Activated CD8-positive, alpha-beta memory T cell treated with anti-CD3 and anti-CD28 coated beads, Interleukin-2, amount 50 U/mL, for 24 hours (primary cell): ENCODE results near the gene F13A1.

Source experiments
- DNase-seq: peaks from one replicate; pipeline ENCODE4 v3.0.0-alpha.2; 2020; ENCODE audit errors: extremely low read depth

The F13A1 gene

DNA sequence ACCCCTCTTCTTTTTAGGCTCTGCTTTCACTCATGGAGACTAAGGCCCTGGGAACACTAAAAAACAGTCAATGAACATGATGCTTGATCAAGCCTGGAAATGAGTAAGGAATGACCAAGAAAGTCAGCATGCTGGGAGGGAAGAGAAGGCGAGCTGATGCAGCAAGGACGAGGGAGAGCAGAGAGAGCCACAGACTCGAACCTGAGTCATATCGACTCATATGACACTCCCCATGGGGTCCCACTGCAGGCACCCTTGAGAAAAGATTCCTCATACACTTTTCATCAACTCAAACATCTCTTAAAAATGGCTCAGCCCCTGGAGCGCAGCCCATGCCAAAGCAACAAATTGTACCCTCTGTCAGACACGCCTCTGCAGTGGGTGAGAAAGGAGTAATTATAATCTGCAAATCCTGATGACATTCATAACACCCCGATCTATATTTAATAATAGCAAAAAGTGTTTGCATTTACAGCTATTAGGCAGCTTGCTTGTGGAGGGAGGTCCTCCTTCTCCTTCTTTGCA is 127.2 kb downstream of the F13A1 start:
- DNase-seq, result no peak

DNA sequence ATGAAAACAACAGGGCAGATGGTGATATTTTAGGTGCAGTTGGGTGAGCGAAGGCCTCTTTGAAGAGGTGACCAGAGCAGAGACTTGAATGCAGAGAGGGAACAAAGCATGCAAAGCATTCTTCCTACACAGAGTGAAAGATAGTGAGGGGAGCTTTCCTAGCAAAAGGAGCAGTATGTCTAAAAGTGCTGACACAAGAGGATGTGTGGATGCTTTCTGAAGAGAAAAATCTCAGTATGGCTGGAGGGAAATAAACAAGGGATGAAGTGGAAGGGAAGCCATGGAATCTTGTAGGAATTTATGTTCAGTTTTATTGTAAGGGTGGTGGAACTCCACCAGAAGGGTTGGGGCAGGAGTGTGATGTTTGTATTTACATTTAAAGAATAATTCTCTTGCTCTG is 128.6 kb downstream of the F13A1 start:
- DNase-seq, result no peak

DNA sequence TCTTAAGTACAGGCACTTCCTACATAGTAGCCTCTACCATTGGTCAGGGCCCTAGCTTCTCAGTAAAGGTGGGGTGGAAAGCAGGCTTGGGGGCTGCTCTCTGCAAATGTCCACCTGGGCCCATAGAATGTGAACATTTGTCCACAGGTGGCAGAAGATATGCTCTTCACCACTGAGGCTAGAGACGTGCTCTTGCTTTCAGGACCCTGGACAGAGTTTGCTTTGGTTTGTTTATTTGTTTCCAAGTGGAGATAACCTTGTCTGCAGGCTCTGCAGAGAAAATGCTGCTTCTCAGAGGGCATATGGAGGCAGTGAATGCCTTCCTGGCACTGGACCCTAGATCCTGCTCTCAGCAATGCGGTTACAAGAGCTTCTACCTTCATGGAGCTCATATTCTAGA is 129.0 kb downstream of the F13A1 start:
- no peak for DNase-seq

DNA sequence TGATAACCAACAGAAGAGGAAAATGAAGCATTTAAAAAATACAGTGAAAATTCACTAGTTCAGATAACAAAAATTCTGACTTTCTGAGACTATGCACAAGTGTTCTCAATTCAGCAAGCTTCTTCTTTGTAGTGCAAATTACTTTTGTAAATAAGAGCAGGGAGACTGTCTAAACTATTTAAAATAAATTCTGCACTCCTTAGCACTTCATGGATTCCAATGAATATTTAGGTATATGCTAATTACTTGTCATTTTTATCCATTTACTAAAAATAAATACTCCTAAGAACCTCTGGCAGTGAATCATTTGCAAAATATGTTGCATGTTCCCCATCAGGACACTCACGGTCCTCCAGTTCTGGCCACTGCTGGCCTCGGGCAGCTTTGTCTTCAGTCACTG is 139.8 kb downstream of the F13A1 start:
- DNase-seq, result no peak

DNA sequence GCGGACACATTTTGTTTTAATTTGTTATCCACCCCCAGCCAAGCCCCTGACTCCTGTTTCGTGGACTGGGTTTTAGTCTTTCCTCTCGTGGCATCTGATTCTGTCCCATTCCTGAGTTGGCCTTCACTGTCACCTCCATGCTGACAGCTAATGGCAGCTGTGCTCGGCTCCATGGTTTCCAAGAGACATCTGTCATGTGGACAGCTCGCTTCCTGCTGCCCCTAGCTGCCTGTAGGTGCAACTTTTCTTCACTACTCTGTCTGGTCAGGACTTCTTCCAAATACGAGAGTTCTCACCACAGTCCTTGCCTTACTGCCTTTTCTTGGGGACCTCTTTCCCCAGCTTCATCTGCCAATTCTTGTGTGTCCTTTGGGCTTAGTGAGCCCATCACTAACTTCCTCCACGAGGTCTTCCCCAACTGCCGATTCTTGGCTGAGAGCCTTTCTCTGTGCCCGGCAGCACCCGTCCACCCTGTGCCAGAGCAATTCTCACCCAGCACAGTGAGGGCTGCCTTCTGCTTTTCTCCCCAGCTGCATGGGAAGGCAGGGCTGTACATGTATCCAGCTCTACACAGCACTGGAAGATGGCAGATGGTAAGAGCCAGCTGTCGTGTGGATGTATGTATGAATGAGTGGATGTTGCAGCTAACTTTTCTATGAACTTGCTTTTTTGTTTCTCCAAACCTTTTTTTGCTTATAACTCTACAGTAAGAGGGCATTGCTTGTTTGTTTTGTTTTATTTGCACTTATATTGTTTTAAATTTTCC is 140.4 kb downstream of the F13A1 start:
- DNase-seq, result no peak

DNA sequence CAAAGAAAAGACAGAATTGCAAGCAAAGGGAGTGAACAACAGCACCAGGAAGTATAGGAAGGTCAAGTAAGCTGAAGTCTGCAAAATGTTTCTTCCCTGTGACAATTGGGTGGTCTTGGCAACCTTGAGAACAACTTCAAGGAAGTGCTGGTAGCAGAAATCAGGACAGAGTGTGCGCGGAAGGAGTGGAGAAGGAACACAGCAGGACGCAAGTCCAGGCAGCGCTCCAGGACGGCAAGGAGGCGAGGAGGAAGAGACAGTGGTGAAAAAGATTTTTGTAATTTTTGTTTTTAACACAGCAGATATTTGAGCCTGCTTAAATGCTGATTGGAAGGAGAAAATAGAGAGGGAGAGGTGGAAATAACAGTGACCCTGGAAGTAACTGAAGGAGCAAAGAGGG is 141.7 kb downstream of the F13A1 start:
- no peak for DNase-seq

DNA sequence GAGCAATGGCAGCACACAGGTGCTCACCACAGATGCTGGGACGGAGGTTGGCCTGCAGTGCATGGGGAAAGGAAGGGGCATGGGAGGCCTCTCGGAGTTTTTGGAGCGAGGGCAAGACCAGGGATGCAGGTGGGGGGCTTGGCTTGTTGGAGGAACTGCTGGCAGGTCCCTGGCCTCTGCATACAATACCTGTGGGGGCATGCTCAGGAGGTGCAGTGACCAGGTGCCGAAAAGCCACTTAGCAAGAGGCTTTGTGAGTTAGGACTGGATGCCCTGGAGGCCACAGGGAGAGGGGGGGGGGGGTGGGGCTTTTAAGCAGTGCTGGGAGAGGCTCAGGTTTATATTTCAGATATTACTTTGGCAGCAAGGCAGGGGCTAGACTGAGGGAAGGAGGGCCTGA is 142.7 kb downstream of the F13A1 start:
- no peak for DNase-seq

DNA sequence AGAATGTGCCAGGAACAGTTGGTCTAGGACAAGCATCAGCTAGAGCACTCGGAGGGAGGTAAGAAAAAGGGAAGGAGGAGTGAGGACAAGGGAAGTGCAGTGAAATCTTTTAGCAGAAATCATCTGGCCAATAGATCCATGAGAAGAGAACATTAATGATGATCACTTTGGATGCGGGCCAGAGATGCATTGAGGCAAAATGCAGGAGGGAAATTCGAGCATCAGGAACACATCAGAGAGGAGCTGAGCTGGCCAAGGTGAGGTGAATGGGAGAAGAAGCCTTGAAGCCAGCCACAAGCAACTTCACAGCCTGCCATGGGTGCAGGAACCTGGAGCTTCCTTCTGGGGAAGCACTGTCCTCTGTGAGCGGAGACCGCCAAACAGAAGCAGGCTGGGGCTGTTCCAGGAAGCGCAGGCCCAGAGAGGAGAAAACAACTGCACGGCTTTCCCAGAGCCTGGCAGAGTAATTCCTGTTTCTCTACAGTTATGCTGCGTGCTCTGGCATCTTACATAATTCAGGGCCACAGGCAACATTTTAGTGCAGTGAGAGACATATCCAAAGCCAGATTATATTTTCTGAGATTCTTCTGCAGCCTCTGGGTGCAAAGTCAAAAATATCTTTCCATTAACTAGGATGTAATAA is 143.8 kb downstream of the F13A1 start:
- DNase-seq, result no peak

DNA sequence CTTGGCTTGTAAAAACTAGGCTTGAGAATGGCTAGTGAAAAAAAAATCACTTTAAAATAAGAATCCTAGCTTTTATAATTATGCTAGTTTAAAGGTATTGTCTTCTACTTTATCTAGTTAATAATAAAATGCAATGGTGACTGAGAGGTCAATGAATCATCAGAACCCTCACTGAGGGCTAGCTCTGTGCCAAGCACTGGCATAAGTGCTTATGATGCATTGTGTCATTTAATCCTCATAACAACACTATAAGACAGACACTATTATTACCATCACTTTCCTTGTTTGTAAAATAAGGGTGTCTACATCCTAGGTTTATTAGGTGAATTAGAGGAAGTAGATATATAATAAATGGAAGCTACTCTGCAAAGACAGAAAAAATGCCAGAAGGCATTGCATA is 144.3 kb downstream of the F13A1 start:
- DNase-seq, result no peak

DNA sequence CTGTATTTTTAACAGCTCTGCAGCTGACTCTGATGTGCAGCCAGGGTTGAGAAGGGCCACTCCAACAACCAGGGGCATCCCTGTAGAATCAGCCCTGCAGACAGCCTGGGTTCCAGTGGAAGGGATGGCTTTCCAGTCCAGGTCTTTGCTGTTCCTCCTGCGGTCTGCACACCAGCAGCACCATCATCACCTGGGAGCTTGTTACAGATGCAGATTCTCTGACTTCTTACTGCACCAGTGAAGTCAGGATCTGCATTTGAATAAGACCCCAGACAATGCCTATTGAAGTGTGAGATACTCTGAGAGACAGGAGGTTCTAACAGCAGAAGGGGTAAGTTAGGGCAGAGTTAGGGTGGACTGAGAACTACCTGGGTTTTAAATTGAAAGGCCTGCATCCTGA is 151.3 kb downstream of the F13A1 start:
- no peak for DNase-seq

DNA sequence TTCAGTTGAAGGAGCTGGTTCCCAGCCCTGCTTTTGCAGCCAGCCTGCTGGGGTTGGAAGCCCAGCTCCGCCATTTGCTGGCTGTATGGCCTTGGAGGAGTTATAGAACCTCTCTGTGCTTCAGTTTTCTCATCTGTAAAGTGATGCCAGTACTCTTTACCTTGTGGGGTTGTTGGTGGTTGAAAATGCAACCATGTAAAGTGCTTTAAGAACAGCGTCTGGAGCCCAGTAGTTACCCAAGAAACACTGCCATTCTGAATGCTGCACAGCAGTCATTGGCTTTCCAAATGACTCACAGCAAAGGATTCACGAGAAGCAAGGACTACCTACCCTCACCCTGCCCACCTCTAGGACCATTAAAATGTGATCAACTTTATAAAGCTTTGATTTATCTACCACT is 154.4 kb downstream of the F13A1 start:
- DNase-seq, result no peak

DNA sequence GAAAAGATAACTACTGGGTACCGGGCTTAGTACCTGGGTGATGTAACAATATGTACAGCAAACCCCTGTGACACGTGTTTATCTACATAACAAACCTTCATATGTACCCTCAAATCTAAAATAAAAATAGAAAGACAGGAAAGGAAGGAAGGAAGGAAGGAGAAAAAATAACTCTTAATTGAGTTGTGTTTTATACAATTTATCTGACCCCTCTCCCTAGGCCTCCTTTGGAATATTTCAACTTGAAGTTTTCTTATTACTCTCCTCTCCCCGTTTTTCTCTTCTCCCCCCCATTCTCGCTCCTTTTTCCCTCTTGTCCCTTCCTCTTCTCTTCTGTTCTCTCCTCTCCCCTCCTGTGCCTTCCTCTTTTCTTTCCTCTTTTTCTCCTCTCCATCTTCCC is 156.1 kb downstream of the F13A1 start:
- DNase-seq, result no peak

DNA sequence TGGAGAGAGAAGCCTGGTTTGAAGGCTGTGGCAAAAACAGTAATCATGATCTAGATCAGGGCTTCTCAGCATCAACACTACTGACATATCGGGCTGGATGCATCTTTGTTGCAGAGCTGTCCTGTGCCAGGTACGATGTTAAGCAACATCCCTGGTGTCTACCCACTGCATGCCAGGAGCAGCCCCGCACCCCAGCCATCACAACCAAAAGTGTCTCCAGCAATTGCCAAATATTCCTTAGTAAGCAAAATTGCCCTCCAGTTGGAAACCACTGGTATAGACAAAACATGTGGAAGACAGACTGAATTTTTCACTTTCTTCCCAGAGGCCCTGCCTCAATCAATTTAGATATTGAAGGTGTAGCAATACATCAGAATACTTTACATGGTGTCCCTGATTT is 166.1 kb downstream of the F13A1 start:
- DNase-seq, result no peak

DNA sequence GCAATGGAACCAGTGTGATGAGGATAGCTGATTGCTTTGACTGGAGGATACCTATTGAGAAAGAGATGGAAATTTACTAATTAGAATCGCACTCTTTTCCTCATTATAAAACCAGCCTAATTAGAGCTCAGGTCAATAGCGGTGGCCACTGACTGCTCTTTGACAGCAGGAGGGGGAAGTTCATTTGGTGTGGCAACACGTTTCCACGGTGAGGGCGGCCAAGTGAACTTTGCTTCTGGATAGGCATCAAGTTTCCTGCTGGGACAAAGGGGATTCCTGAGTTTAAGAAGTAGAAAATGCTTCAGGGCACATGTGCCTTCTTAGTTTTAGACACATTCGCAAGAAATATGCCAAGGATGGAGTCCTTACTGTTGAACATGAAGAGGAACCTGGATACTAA is 168.4 kb downstream of the F13A1 start:
- DNase-seq, result no peak

DNA sequence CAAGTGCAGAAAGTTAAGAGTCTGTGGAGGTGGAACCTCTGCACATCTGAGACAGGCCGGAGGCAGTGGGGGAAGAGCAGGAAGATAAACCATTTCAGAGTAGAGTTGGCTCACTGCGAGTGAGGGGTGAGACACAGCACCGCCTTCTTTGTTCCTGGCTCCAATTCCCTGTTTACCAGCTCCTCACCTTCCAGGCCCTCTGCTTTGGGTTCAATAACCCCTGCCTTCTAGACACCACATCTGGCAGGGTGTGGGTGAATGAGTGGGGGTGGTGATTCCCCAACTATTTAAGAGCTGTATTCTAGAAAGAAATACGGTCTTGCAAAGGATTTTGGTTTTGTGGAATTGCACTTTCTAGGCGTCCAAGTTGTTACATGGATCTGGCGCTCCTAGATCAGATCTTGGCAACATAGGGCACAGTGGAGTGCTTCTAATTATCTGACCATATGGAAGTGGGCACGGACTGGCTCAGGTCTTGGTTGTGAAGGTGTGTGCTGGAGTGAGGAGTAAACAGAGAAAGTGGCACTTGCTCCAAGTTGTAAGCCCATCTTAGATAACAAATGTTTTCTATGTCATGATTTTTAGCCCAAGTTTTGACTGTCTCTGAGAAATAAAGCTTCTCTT is 172.2 kb downstream of the F13A1 start:
- DNase-seq, result no peak

DNA sequence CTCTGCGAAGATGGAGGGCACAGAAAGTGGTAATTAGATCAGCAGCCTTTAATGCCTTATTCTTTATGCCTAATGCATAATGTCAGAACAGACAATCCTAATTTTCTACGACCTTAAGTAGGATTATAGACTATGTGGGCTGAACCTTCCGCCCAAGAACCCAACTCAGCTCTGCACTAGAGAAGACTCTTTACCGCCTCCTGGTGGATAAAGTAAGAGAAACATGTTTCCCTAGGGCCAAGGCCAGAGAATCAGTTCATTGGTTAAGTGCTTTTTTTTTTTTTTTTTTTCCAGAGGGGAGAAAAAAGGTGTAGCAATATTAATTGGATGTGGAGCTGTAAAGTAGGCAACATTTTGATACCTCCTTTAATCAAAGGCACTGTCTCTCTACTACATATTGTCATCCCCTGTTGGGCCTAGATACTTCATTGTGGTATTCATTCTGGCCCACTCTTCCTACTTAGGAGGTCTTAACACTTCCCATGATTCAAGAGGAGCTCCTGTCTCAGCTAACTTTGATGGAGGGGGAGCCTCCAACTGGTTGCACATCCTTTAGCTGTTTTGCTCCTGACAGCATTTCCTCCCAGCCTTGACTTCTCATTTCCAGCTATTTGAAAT is 188.9 kb downstream of the F13A1 start:
- DNase-seq, result no peak

DNA sequence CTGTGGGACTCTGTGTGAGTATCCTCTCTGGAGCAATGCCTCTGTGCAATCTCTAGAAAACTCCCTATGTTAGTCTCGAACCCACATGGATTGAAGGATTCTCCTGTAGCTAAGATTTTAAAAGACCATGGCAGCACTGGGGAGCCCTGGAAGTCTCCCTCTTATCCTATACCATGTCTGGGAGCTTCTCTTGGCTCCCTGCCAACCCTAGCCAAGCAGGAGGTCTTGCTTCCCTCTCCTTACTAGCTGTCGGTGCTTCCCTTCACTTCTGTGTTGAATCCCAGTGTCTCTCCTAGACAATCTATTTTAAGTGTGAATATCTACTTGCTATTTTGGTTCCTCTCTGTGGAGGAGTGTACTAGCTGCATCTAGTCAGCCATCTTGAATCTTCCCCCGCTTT is 195.0 kb downstream of the F13A1 start:
- DNase-seq, result no peak

DNA sequence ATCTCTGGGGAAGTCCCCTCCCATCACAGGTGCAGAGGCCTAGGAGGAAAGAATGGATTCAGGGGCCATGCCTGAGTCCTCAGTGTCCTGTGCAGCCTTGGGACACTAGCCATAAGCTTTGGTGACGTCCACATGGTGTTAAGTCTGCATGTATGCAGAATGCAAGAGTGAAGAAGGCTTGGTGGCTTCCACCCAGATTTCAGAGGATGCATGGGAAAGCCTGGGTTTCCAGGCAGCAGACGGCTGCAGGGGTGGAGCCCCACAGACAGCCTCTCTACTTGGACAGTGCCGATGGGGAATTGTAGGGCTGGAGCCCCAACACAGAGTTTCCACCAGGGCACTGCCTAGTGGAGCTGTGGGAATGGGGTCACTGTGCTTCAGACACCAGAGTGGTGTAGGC is 196.7 kb downstream of the F13A1 start:
- DNase-seq, result no peak

DNA sequence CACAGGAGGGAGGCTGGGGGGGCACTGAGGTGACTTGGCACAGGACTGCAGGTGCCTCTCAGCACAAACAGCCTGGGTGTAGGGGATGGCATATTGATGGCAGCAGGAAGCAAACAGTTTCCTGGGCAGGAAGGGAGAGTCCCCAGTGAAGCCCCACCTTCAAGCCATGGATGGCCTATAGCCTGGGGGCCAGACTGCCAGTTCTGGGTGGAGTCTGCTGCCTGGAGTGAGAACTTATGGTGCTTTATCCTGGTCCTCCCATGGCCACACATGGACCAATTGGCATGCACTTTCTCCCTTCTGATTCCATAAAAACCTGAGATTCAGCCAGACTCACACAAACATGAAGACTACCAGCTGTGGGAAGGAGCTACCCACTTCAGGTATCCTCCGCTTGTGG is 198.5 kb downstream of the F13A1 start:
- no peak for DNase-seq

DNA sequence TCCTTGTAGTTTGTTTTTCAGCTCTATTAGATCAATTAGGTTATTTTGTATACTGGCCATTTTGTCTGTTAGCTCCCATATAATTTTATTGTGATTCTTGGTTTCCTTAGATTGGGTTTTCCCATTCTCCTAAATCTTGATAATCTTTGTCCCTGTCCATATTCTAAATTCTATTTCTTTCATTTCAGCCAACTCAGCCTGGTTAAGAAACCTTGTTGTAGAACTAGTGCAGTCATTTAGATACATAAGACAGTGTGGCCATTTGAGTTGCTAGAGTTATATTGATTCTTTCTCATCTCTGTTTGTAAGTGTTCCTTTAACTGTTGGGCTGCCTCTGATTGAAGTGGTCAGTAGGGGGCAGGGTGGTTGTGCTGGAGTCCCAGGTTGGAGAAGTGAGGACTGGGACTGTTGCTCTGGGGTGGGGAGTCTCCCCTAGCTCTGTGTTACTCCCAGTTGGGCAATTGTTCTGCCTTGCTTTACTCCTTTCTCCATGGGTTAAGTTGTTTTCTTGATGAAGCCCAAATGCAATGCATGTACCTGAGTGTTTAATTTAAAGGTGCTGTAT is 214.9 kb downstream of the F13A1 start:
- no peak for DNase-seq
